NCI-H1048 (cell line): ENCODE measurements around the gene SLC5A1.

Experiments used
- DNase-seq: peaks from one replicate; lab custom pipeline; 2025; lab: John Stamatoyannopoulos, UW

The SLC5A1 gene

DNA sequence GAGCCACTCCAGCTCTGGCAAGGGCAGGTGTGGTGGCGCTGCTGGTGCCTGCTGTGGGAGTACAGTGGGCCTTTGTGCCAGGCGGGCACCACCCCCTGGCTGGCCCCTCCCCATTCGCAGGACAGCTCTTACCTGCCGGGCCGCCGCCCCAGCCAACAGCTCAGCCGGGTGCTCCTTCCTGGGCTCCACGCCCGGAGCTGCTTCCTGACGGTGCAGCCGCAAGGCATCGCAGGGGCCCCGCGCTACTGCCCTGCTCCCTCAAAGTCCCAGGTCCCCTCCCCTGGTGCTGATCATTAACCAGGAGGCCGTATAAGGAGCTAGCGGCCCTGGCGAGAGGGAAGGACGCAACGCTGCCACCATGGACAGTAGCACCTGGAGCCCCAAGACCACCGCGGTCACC is at the start of gene SLC5A1:
TSS of gene SLC5A1 (plus strand) at position 338 of the 400 bp plus-strand sequence. CDS start at position 359, 21 bp downstream.
- no peak for DNase-seq

- DNase-seq, result no peak
Observed at GRCh38 chr22:31995046-31995445, 48.0 kb upstream of the SLC5A1 start.

DNA sequence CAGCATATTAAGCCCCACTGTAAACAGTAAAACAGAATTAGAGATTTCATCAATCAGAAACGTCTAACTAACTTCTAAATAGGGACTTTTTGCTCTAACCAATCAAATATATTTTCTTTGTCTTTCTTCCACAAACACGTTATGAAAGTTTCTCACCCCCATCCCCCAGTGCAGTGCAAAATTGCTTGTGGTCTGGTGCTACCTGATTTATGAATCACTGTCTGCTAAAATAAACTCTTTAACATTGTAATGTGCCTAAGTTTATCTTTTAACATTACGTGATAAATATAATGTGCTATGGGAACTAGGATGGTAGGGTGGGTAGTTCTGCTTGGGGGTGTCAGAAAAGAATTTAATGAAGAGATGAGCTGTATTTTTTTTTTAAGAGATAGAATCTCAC is 47.3 kb upstream of the SLC5A1 start:
- no peak for DNase-seq

GRCh38 chr22:31998784-31999385 is 44.2 kb upstream of the SLC5A1 start:
- DNase-seq, result no peak

DNA sequence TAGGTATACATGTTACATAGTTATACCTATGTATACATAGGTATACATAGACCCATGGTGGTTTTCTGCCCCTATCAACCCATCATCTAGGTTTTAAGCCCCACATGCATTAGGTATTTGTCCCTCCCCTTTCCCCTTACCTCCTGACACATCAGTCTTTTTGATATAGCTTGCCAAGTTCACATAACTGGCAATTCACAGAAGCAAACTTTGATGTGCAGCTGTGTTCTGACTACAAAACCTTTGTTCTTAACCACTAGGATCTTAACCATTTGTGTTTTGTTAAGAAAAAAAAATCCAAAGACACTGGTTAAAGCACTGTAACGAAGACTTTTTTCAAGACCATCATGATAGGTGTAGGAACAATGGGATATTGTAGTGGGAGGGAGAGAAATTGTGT is 42.9 kb upstream of the SLC5A1 start:
- DNase-seq, result no peak

DNA sequence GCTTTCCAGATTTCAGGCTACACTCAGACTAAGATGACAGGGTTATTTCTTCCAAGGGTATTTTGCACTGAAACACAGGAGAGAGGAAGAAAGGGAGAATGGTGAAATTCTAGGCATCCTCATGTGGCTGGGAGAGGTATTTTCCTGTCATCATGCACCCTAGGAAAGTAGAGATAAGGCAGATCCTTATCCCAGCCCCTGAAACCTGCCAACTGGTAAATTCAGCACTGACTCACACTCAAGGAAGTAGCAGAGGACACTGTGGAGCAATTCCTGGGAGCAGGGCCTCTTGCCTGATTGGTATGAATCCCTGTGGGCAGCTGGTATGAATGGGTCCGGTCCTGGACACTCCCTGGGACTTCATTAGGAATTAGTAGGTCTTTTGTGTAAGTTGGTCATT is 37.6 kb upstream of the SLC5A1 start:
- DNase-seq, result no peak

DNA sequence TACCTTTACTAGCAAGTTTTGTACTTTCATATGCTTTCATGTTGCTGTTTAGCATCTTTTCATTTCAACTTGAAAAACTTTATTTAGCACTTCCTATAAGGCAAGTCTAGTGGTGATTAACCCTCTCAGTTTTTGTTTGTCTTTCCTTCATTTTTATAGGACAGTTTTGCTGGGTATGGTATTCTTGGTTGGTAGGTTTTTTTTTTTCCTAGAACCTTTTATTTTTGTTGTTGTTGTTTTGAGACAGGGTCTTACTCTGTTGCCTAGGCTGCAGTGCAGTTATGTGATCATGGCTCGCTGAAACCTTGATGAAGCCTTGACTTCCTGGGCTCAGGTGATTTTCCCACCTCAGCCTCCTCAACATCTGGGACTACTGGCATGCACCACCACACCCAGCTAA is 29.9 kb upstream of the SLC5A1 start:
- no peak for DNase-seq

- DNase-seq, result no peak
Observed at GRCh38 chr22:32016081-32016480, 27.0 kb upstream of the SLC5A1 start.

DNA sequence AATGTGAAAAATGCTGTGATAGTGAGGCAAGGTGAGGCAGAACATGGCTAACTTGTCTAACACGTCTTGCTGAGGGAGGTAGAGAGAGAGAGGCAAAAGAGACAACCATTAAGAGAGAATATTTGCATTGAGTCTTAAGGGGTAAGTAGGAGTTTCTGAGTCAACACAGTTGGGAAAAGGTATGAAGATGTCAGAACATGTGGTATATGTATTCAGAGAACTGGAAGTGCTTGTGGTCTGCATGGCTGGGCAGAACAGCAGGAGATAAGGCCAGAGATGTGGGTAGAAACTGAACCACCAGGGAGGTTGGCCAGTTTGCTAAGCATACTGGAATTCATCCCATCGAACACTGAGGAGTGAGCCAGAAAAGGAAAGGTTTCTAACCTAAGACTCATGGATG is 25.0 kb upstream of the SLC5A1 start:
- DNase-seq, result no peak

DNA sequence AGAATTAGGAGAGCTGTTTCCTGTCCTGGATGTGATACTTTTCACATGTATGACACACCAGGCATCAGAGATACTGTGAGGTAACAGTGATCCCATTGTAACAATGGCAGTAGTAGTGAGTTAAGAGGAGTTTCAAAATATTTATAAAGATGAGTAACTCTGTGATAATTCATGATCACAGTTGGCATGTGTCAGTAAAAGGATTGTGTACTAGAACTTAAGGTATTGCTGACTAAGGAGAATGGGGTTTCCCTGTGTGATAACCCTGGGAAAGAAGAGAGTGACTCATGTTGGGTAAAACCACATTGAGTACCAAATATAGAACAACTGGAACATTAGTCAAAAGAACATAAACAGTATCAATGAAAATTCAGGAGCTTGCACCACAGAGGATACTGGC is 22.9 kb upstream of the SLC5A1 start:
- no peak for DNase-seq

DNA sequence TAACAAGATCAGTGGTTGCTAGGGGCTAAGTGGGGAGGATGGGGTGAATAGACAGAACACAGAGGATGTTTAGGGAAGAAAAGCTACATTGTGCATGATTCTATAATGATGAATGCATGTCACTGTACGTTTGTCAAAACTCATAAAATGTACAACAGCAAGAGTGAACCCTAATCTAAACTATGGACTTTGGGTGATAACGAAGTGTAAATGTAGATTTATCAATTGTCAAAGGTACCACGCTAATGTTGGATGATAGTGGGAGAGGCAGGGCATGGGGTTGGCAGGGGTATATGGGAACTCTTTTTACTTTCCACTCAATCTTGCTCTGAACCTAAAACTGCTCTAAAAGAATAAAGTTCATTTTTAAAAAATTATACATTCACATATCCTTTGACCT is 21.3 kb upstream of the SLC5A1 start:
- no peak for DNase-seq

DNA sequence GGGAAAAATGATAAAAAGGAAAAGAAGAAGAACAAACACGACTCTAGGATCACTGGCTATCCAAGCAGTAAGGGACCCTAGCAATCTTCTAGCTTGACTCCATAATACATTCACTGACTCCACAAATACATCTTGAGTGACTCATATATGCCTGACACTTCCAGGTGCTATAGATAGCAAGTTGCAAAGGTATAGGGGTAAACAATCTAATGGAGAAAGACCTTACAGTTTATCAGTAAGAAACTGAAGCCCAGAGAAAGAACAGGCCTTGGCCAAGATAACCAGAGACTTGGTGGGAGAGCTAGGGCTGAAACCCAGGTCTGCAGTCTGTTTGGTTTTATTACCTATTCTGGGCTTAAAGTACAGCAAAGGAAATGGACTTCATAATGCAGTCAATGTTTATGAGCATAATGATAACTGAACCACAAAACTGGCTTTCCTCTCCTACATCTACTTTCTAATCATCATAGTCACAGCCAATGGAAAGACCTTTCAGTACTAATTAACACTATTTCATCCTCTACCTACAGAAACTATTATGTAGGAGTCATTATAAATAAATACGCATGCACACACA is 19.7 kb upstream of the SLC5A1 start:
- DNase-seq, result no peak

GRCh38 chr22:32024796-32025195 is 18.3 kb upstream of the SLC5A1 start:
- DNase-seq, result no peak

DNA sequence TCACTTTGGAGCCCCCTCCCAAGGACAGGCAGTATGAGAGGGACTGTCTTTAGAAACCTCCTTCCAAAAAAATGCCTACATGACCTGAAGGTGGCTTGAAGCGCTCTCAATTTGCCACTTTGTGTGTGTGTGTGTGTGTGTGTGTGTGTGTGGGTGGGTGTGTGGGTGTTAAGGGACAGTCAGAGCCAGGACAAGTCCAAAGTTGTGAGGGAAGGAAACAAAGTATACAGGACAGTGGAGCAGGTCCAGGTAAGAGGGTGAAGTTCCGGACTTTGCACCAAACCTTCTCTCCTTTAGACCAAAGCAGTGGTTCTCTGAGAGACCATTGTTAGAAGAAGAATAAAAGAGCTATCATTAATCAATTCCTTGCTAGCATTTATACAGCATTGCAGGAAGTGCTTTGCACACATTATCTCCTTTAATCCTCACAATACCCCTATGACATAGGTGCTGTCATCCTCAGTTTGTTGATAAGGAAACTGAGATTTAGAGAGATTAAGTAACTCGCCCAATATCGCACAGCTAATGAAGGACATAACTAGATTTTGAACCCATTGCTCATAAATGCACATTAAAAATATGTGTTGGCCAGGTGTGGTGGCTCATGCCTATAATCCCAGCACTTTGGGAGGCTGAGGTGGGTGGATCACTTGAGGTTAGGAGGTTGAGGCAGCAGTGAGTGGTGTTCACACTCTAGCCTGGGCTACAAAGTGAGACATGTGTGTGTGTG is 12.4 kb upstream of the SLC5A1 start:
- no peak for DNase-seq

DNA sequence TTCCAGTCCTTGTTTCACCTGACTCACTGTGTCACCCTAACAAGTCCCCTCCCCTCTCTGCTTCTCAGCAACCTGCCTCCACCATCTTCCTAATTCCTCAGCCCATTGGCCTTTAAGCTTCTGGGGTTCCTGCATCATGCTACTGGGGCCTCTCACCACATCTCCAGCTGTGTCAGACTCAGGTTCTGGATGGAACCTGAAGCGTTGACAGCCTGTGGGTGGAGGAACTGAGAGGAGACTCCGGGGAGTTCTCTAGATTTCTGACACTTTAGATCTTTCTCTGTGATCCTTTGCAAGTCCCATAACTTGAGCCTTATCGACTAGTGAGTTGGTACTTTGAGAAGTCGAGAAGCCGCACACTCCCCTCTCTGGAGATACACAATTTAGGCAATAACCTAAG is 11.6 kb upstream of the SLC5A1 start:
- no peak for DNase-seq

GRCh38 chr22:32034275-32034674 is 8.8 kb upstream of the SLC5A1 start:
- DNase-seq, result no peak

- no peak for DNase-seq
Observed at GRCh38 chr22:32037236-32037635, 5.8 kb upstream of the SLC5A1 start.

- no peak for DNase-seq
Observed at GRCh38 chr22:32040324-32040904, 2.6 kb upstream of the SLC5A1 start.

- DNase-seq, result no peak
Observed at GRCh38 chr22:32043391-32043790, 330 bp downstream of the SLC5A1 start.

GRCh38 chr22:32044477-32044876 is 1.4 kb downstream of the SLC5A1 start:
- DNase-seq, result no peak

DNA sequence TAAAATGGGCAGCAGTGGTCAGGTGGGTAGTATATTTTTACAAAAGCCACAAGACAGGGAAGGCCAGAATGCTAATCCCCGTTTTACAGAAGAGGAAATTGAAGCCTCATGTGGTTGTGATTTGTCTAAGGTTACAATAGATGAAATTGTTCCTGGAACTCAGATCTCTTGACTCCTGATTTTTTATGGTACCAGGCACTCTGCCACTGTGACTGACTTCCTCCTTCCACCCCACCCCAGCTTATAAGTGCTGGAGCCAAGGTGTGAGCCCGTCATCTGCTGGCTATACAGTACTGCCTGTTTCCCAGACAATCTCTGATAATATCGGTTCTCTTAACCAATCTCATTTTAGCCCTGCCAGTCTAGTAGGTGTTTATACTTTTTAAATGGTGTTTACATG is 1.9 kb downstream of the SLC5A1 start:
- DNase-seq, result no peak

DNA sequence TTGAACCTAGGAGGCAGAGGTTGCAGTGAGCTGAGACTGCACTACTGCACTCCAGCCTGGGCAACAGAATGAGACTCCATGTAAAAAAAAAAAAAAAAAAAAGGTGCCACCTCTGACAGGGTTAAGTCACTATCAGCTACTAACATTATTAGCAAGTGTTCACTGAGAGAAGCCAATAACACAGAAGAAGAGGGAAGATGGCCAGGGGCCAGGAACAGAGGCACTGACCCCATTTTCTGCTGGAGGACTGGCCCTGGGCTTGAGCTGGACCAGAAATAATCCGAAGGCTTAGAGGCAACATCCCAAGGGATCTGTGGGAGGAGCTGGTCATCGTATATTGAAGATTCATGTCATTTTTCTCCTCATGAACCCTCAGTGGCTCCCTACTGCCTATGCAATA is 5.0 kb downstream of the SLC5A1 start:
- DNase-seq, result no peak
